HG03565 (cell line): Measurements from ENCODE around the gene PDE4D.

Experiments used
- ATAC-seq: cut with Tn5 transposase; IDR thresholded peaks from one replicate; pipeline ENCODE4 v1.9.1; 2021; ENCODE audit warnings: mild to moderate bottlenecking, moderate library complexity; ENCODE audit not compliant: unreplicated experiment

The PDE4D gene

GRCh38 chr5:59840200-59840601 is 53.3 kb downstream of the PDE4D start:
- no peak for ATAC-seq

GRCh38 chr5:59838989-59839388 is 54.5 kb downstream of the PDE4D start:
- no peak for ATAC-seq

- ATAC-seq: no peak
Measured at GRCh38 chr5:59838067-59838466, 55.5 kb downstream of the PDE4D start.

- ATAC-seq: no peak
Measured at GRCh38 chr5:59837071-59837470, 56.5 kb downstream of the PDE4D start.

DNA sequence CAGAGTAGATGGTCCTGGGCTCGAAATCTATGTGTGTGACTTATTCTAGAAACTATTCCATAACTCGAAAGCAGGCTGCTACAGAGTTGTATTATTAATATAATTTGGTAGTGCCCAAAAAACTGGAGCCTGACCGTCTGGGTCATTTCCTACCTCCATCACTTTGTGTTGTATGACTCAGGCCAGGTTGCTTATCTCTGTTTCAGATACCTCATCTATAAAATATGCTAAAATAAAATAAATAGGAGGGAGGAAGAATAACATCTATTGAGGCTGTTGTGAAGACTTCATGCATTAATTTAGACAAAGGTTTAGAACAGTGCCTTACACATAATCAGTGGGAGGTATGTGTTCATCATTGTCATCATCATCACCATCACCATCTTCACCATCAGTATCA is 57.7 kb downstream of the PDE4D start:
- ATAC-seq: no peak

DNA sequence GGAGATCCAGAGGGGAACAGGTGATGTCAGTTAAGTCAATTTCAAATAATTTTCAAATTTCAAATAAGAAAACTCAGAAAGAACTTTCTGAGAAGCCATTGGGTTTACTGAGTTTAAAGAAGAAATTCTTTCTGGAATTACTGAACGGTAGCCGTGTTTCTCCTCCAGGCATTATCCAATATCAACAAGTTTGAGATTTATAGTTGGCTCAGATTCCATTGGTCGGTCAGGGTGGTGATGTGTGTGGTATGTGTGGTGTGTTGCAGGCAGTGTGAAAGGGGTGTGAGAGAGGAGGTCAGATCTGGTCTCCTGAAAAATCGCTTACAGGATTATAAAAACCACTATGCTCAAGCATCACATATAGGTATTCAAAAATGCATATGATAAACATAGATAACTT is 60.1 kb downstream of the PDE4D start:
- no peak for ATAC-seq

DNA sequence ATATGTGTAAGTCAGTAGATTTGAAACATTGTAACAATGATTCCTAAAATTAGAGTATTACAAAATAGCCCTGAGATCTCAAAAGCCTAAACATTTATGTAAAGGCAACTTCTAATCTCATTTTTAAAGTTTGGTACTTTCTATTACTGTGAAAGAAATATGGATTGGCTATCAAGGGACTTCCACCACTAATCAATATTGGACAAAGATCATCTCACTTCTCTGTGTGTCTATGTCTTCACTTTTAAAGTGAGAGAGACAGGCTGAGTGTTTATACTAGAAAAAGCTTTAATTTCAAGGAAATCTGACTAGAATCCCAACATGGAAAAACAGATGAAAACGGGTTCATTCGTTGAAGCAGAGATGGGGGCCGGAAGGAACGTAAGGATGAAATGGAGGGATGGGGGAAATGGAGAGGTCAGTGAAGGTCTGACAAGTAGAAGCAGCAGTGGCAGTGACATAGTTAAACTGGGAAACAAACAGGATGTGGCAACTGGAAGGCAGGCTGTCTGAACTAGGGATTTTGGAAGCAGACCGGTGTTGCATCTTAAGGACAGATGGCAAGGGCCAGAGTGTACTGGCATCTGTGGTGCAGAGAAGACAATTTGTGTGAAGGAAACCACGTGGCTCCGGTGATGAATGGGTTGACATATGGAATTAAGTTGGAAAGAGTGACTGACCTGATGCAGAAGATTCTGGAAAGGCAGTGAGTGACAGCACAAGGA is 60.8 kb downstream of the PDE4D start:
- no peak for ATAC-seq

DNA sequence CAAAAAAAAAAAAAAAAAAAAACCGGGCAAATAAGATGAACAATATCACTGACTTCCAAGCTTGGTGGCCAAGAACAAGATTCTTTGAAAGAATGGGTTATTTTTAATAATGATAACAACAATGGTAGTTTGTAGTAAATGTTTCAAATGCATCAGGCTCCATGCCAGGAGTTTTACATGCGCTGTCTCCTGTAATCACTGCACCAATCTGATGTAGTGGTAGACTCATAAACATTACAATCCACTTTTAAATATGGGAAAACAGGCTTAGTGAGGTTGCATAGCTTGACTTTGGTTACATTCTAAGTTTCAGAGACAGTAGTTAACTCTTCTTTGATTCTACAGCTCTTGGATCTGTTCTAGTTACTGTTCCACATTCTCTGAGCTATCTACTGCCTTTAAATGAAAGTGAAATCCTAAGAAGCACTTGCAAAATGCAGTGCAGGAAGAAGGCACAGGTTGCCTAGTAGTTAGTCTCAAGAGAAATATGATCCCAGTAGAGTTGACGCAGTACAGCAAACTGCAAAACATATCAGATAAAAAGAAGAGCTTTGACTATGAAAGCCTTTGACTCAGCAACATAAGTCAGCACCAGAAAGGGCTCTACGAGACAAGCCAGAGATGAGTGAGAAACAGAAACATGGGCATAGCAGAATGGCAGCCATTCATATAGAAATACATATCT is 62.1 kb downstream of the PDE4D start:
- no peak for ATAC-seq

DNA sequence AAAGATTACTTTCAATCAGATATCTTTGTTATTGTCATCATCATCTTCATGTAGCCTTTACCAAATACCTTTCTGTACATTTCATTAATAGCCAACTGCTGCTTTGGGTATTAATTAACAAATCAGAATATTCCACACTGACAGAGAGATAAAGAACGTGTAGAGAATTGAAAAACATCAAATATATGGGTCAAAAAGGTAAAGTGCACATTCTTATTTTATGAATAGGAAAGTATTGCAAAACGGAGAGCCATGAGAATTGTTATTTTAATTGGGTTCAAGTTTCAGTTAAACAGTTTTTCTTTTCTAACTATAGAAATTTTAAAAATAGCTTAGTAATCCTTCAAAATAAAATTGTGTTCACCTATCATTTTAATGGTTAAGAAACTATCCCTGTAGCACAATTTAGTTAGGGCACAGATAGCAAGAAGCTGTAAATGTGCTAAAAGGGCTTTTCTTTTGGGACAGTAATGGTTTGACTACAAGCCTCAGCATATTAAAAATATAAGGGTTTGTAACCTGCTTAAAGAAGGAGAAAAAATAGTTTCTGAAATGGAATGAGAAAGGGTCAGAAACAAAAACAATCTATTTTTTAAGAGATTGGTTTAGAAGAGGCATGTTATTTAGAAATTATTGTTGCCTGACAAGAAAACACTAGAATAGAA is 62.9 kb downstream of the PDE4D start:
- ATAC-seq: no peak

GRCh38 chr5:59829922-59830321 is 63.6 kb downstream of the PDE4D start:
- no peak for ATAC-seq

GRCh38 chr5:59829386-59829785 is 64.1 kb downstream of the PDE4D start:
- no peak for ATAC-seq

GRCh38 chr5:59828623-59829022 is 64.9 kb downstream of the PDE4D start:
- no peak for ATAC-seq

- no peak for ATAC-seq
Measured at GRCh38 chr5:59826996-59827395, 66.5 kb downstream of the PDE4D start.

GRCh38 chr5:59823420-59823819 is 70.1 kb downstream of the PDE4D start:
- no peak for ATAC-seq

DNA sequence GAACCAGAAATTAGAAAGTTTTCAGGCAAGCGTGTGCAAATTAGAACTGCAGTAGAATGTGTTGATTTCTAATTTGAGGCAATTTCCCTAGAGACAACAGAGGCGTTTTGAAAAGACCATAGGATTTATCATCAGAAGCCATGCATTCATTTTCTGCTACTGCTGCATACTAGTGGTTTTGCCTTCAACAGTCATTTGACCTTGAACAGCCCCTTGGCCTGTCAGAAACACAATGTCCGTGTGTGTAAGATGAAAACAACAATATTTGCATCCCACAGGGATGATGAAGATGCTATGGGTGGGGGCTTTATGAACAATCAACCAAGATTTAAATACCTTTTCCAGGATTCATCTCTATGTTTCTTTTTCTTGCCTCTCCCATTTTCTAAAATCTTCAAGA is 73.7 kb downstream of the PDE4D start:
- no peak for ATAC-seq

- no peak for ATAC-seq
Measured at GRCh38 chr5:59817536-59817935, 76.0 kb downstream of the PDE4D start.

DNA sequence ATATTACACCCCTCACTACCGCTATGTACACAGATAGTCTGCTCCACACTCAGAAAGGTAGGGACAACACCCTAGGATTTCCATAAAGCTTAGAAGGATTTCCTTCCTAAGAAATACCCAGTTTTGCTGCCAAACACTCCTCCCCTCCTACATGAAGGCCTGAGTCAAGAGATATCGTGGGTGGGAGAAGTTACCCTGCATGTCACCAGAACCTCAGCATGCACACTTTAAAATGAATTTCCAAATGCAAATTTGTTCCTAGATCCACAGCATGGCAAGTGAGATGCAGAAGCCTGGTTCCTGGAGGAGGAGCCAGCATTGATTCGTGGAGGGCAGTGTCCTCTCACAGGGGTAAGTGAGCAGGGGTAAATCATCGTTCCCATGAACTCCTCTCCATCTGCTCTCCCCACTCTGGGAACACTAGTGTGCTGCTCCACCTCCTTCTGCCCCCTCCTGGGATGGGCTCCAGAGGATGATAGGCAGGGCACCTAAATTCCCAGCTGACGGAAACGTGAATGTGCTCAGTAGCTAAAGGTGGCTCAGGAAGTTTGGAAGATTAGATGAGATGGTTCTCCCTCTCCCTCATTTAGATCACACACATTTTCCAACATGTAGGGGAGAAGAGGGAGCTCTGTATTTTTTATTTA is 76.7 kb downstream of the PDE4D start:
- ATAC-seq: no peak

DNA sequence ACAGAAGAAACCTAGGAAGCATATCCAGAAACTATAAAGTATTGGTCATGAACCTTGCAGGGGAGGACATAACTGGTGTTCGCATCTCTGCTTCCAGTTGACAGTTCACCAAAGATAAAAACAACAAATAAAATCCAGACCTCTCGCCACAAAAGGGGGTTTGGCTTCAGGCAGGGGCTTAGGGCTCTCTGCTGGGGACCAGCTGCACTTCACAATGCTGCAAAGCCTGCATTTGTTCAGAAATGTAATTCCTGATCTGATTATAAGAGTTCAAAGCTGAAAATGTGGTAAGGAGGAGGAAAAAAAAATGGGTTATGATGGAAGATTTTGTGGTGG is 79.0 kb downstream of the PDE4D start:
- no peak for ATAC-seq

GRCh38 chr5:59813761-59814536 is 79.6 kb downstream of the PDE4D start:
- ATAC-seq: peak; percentile 43

DNA sequence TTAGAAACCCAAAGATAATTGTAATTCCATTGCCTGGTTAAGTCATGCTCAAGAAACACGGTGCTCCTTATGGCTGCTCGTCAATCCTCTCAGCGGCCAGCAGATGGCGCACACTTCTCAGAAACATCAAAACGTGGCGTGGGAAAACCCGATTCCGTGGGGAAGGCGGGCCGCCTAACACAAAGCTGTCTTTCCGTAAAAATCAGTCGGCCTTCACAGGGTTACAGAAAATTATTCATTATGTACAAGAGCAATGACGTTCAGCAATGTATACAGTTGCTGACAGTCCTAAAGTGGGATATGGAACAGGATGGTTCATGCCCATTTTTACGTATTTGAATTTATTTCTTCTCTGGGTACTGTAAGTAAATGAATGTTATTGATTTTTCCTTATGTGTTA is 83.5 kb downstream of the PDE4D start:
- peak; percentile 62 for ATAC-seq

GRCh38 chr5:59807806-59808205 is 85.7 kb downstream of the PDE4D start:
- ATAC-seq: no peak
